Measurements from ENCODE around the gene TMEM234. TPM values are rescaled to one million over a fixed set of nuclear protein-coding genes. Genes with fewer than 3 reads are reported as not detected.
A peak's percentile ranks its signal among the peaks of the same experiment; 100 is the strongest.

The TMEM234 gene
- total and polyA plus RNA-seq, 2 of the 13 experiments (the other 11 are each of a cell fraction or from before 2014, with no cell fraction given) = 6.1 to 9.0 TPM

DNA sequence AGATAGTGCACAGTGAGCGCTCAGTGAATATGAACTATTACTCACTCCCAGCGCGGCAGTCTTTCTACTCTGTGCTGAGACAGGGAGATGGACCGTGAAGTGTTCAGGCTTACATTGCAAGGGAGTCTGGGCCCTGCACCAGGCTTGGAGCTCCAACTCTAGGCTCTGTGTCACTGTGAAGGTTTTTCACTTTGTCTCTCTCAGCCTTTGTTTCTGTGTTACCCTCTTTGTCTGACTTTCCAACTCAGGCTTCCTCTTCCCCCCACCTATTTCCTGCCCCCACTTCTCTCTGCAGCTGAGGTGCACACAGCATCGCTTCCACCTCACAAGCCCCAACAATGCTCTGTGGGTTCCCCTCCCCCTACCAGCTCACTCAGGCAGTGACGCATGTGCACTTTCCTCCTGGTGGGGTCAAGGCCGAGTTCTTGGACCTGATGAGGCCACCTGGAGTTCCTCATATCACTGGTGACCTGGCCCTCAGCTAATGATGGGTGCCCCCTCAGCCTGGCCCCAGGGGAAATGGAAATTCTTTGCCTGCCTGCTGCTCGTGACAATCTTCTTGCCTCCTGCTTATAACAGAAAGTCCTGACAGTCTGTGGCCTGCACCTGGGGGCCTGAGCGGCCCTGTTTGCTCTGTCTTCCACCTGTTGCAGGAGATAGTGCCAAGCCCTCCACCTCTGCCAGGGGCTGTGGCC, 27.8 kb upstream of the TMEM234 start (continued):
- TF ChIP-seq ZNF800 (CRISPR knock-in tag; IDR thresholded peaks at IDR 0.05) (no peak), NCOA2 (CRISPR knock-in tag; IDR thresholded peaks at IDR 0.05) (peak; percentile 88), KMT2A (CRISPR knock-in tag; IDR thresholded peaks at IDR 0.05) (peak; percentile 47; the same call in 1 of the 2 replicates), ETV5 (CRISPR knock-in tag; IDR thresholded peaks at IDR 0.05; ENCODE audit: borderline replicate concordance) (peak; percentile 73; the same call in 1 of the 2 replicates), XRCC5 (optimal IDR thresholded peaks at IDR 0.05; ENCODE audit: low read length) (peak; percentile 46), ZNF790 (CRISPR knock-in tag; IDR thresholded peaks at IDR 0.05; ENCODE audit: borderline replicate concordance) (0 out of 2 replicates have a peak, but pooled peaks have one; percentile 23), SAFB2 (CRISPR knock-in tag; IDR thresholded peaks at IDR 0.05; ENCODE audit: borderline replicate concordance, low read depth) (no peak; the same call in 1 of the 2 replicates), ZNF605 (CRISPR knock-in tag; IDR thresholded peaks at IDR 0.05) (peak; percentile 69; the same call in 1 of the 2 replicates), DMAP1 (CRISPR knock-in tag; IDR thresholded peaks at IDR 0.05) (peak; percentile 45; the same call in 1 of the 2 replicates), TERF1 (CRISPR knock-in tag; IDR thresholded peaks at IDR 0.05) (no peak), MED1 (CRISPR knock-in tag; IDR thresholded peaks at IDR 0.05) (peak; percentile 84), SRSF1 (optimal IDR thresholded peaks at IDR 0.05; ENCODE audit: low read depth, low read length) (no peak), SRSF9 (IDR thresholded peaks at IDR 0.05; ENCODE audit: borderline replicate concordance, insufficient read depth, low read depth, low read length, poor library complexity, severe bottlenecking) (no peak), NFE2L2 (IDR thresholded peaks at IDR 0.05; ENCODE audit: low read length) (no peak)
- TF ChIP-seq, protein P1, sequence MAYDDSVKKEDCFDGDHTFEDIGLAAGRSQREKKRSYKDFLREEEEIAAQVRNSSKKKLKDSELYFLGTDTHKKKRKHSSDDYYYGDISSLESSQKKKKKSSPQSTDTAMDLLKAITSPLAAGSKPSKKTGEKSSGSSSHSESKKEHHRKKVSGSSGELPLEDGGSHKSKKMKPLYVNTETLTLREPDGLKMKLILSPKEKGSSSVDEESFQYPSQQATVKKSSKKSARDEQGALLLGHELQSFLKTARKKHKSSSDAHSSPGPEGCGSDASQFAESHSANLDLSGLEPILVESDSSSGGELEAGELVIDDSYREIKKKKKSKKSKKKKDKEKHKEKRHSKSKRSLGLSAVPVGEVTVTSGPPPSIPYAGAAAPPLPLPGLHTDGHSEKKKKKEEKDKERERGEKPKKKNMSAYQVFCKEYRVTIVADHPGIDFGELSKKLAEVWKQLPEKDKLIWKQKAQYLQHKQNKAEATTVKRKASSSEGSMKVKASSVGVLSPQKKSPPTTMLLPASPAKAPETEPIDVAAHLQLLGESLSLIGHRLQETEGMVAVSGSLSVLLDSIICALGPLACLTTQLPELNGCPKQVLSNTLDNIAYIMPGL (CRISPR knock-in tag; IDR thresholded peaks at IDR 0.05; ENCODE audit: borderline replicate concordance in 1 of 2, low read depth in 1 of 2) = peak; percentile 54 to 72; a peak in 3 of 4 replicates
- TF ChIP-seq, protein P2, sequence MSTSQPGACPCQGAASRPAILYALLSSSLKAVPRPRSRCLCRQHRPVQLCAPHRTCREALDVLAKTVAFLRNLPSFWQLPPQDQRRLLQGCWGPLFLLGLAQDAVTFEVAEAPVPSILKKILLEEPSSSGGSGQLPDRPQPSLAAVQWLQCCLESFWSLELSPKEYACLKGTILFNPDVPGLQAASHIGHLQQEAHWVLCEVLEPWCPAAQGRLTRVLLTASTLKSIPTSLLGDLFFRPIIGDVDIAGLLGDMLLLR (CRISPR knock-in tag; IDR thresholded peaks at IDR 0.05) = no peak
- TF ChIP-seq, protein P3, sequence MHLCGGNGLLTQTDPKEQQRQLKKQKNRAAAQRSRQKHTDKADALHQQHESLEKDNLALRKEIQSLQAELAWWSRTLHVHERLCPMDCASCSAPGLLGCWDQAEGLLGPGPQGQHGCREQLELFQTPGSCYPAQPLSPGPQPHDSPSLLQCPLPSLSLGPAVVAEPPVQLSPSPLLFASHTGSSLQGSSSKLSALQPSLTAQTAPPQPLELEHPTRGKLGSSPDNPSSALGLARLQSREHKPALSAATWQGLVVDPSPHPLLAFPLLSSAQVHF (CRISPR knock-in tag; IDR thresholded peaks at IDR 0.05) = no peak
- TF ChIP-seq, protein P4, sequence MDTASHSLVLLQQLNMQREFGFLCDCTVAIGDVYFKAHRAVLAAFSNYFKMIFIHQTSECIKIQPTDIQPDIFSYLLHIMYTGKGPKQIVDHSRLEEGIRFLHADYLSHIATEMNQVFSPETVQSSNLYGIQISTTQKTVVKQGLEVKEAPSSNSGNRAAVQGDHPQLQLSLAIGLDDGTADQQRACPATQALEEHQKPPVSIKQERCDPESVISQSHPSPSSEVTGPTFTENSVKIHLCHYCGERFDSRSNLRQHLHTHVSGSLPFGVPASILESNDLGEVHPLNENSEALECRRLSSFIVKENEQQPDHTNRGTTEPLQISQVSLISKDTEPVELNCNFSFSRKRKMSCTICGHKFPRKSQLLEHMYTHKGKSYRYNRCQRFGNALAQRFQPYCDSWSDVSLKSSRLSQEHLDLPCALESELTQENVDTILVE (CRISPR knock-in tag; IDR thresholded peaks at IDR 0.05) = peak; percentile 37; the same call in 1 of the 2 replicates
- TF ChIP-seq, protein P5, sequence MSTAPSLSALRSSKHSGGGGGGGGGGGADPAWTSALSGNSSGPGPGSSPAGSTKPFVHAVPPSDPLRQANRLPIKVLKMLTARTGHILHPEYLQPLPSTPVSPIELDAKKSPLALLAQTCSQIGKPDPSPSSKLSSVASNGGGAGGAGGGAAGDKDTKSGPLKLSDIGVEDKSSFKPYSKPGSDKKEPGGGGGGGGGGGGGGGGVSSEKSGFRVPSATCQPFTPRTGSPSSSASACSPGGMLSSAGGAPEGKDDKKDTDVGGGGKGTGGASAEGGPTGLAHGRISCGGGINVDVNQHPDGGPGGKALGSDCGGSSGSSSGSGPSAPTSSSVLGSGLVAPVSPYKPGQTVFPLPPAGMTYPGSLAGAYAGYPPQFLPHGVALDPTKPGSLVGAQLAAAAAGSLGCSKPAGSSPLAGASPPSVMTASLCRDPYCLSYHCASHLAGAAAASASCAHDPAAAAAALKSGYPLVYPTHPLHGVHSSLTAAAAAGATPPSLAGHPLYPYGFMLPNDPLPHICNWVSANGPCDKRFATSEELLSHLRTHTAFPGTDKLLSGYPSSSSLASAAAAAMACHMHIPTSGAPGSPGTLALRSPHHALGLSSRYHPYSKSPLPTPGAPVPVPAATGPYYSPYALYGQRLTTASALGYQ (CRISPR knock-in tag; IDR thresholded peaks at IDR 0.05) = 0 out of 2 replicates have a peak, but pooled peaks have one; percentile 74
